ENCODE measurements around the gene DAZAP2. TPM values are rescaled to one million over a fixed set of nuclear protein-coding genes. Genes with fewer than 3 reads are reported as not detected.
"Not testable (repeated sequence)": the region's sequence is repeated elsewhere in the genome, so short reads cannot be mapped to it uniquely, and the experiment has no call there.

DAZAP2 gene
- total RNA-seq, 1 donor from 2014 or later = 51.0 TPM

GRCh38 chr12:51247523-51248206, 9.0 kb downstream of the DAZAP2 start:
- no peak for DNase-seq (ENCODE audit: low spot score)

GRCh38 chr12:51253276-51253675, 14.7 kb downstream of the DAZAP2 start:
- DNase-seq (ENCODE audit: low spot score) = no peak

- no peak for DNase-seq (ENCODE audit: low spot score)
These were observed 15.9 kb downstream of the DAZAP2 start for GRCh38 chr12:51254536-51254935.

GRCh38 chr12:51259600-51259999, 21.0 kb downstream of the DAZAP2 start:
- DNase-seq (ENCODE audit: low spot score) = not testable (repeated sequence)

GRCh38 chr12:51262758-51263177, 24.1 kb downstream of the DAZAP2 start:
- DNase-seq (ENCODE audit: low spot score) = peak; percentile 40

GRCh38 chr12:51263341-51263740, 24.7 kb downstream of the DAZAP2 start:
- no peak for DNase-seq (ENCODE audit: low spot score)

GRCh38 chr12:51264297-51264696, 25.7 kb downstream of the DAZAP2 start:
- DNase-seq (ENCODE audit: low spot score) = peak; percentile 23

GRCh38 chr12:51265024-51265423, 26.4 kb downstream of the DAZAP2 start:
- no peak for DNase-seq (ENCODE audit: low spot score)

GRCh38 chr12:51269174-51270066, 30.8 kb downstream of the DAZAP2 start:
- DNase-seq (ENCODE audit: low spot score) = peak; percentile 16

GRCh38 chr12:51270067-51270950, 31.7 kb downstream of the DAZAP2 start, which contains the start of gene SMAGP:
SMAGP (minus strand) TSS chr12:51270415; CDS start chr12:51269278, 1,137 bp downstream.
- DNase-seq (ENCODE audit: low spot score) = peak; percentile 46

- DNase-seq (ENCODE audit: low spot score) = peak; percentile 15
These were observed 32.4 kb downstream of the DAZAP2 start for GRCh38 chr12:51270951-51271518.

- DNase-seq (ENCODE audit: low spot score) = not testable (repeated sequence)
These were observed 34.2 kb downstream of the DAZAP2 start for GRCh38 chr12:51272810-51273209.

- DNase-seq (ENCODE audit: low spot score) = no peak
These were observed 36.5 kb downstream of the DAZAP2 start for GRCh38 chr12:51275088-51275487.

- peak; percentile 22 for DNase-seq (ENCODE audit: low spot score)
These were observed 42.7 kb downstream of the DAZAP2 start for GRCh38 chr12:51281202-51281924.

GRCh38 chr12:51285843-51286242, 47.2 kb downstream of the DAZAP2 start:
- no peak for DNase-seq (ENCODE audit: low spot score)

- DNase-seq (ENCODE audit: low spot score) = not testable (repeated sequence)
These were observed 53.2 kb downstream of the DAZAP2 start for GRCh38 chr12:51291603-51292513.
